ENCODE measurements around the gene HES5. TPM values are rescaled to one million over a fixed set of nuclear protein-coding genes. Genes with fewer than 3 reads are reported as not detected.

HES5 gene
- total and polyA plus RNA-seq, 2 experiments from 2014 or later: 0.16 to 0.21 TPM

- H3K4me1 Mint-ChIP-seq: no peaks in the 10 kb centered on the region
- TF ChIP-seq POLR2AphosphoS5 (IDR thresholded peaks at IDR 0.05; ENCODE audit: low read depth) (no peak), ETS1 (IDR thresholded peaks at IDR 0.05) (no peak), STAT1 (IDR thresholded peaks at IDR 0.05; ENCODE audit: unreplicated experiment) (no peak), ZNF331 (CRISPR knock-in tag; IDR thresholded peaks at IDR 0.05; ENCODE audit: low read depth) (no peak), EZH2phosphoT487 (IDR thresholded peaks at IDR 0.05; ENCODE audit: unreplicated experiment) (no peak), NANOG (IDR thresholded peaks at IDR 0.05; ENCODE audit: borderline replicate concordance) (no peak), CREB1 (CRISPR knock-in tag; IDR thresholded peaks at IDR 0.05; ENCODE audit: low read depth) (no peak), REST (IDR thresholded peaks at IDR 0.05; ENCODE audit: unreplicated experiment) (no peak), ZNF462 (CRISPR knock-in tag; IDR thresholded peaks at IDR 0.05) (no peak), EZH2 (IDR thresholded peaks at IDR 0.05; ENCODE audit: low read depth, unreplicated experiment) (no peak), CTCF (conservative IDR thresholded peaks at IDR 0.05; ENCODE audit: low read depth in 2 of 2) (no peak), ZNF114 (CRISPR knock-in tag; IDR thresholded peaks at IDR 0.05) (no peak), JUNB (IDR thresholded peaks at IDR 0.05; ENCODE audit: unreplicated experiment) (no peak)
- DNase-seq (ENCODE audit: low spot score) (no peak), ATAC-seq (no peak)
- H4K20me1 ChIP-seq (replicated peaks; ENCODE audit: insufficient read depth): peaks cover 3% of the 10 kb centered on the region; the same call in 1 of the 2 replicates
- H3K36me3 ChIP-seq (ENCODE audit: insufficient read depth): no peaks in the 10 kb centered on the region; the same call in 1 of the 2 replicates
- H3K79me2 ChIP-seq (replicated peaks; ENCODE audit: insufficient read depth): no peaks in the 10 kb centered on the region
- H3K4me3 Mint-ChIP-seq: no peak overlapping the region
- no peaks in the 10 kb centered on the region for H3K9me2 ChIP-seq (ENCODE audit: insufficient read depth)
- peaks cover 1% of the 10 kb centered on the region for H3K27me3 Mint-ChIP-seq (ENCODE audit: insufficient read depth, low read depth, poor library complexity)
- no peaks in the 10 kb centered on the region for H3K27me3 ChIP-seq (ENCODE audit: insufficient read depth)
- no peak overlapping the region for H3K27ac Mint-ChIP-seq
- no peak overlapping the region for H3K4me3 ChIP-seq
- H3K4me1 ChIP-seq (ENCODE audit: insufficient read depth): no peaks in the 10 kb centered on the region
- H3K9me3 Mint-ChIP-seq: no peaks in the 10 kb centered on the region
- peaks cover 31% of the 10 kb centered on the region for H3K36me3 Mint-ChIP-seq (ENCODE audit: low read depth)
- H3F3A ChIP-seq (replicated peaks; ENCODE audit: low read depth): no peaks in the 10 kb centered on the region
- H2AFZ ChIP-seq: no peak overlapping the region
- H3K27ac ChIP-seq (ENCODE audit: low read depth): no peak overlapping the region
- no peak overlapping the region for H3K4me2 ChIP-seq
Measured at GRCh38 chr1:2515763-2516080, 14.3 kb downstream of the HES5 start.
